SU-DHL-6 (cell line): Measurements from ENCODE around the gene ZFYVE1.
"Not testable (repeated sequence)": the region's sequence is repeated elsewhere in the genome, so short reads cannot be mapped to it uniquely, and the experiment has no call there.

ENCODE experiments used
- CTCF ChIP-seq: fragments of 200-600 bp; sonication (generic); IDR thresholded peaks from one replicate; pipeline ENCODE4 v1.5.1; 2017; ENCODE audit warnings: antibody characterized with exemption, mild to moderate bottlenecking, low read length, moderate library complexity; ENCODE audit not compliant: insufficient read depth, poor library complexity, severe bottlenecking
- EZH2phosphoT487 ChIP-seq: fragments of 200-600 bp; sonication (generic), shearing (Covaris generic); conservative IDR thresholded peaks from 2 replicates; pipeline ENCODE4 v1.6.1; 2018; ENCODE audit warnings: mild to moderate bottlenecking, antibody characterized with exemption, low read length, moderate library complexity, mixed read lengths

DNA sequence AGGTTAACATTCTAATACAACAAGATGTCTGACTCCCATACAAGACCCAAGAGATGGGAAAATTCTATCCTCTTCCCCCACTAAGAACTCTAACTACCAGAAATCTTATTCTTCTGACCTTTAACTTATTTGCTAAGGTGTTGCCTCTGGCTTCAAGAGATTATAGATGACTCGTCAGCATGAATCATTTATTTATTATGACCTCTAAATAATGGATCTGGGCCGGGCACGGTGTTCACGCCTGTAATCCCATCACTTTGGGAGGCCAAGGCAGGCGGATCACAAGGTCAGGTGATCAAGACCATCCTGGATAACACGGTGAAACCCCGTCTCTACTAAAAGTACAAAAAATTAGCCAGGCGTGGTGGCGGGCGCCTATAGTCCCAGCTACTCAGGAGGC lies 10.9 kb downstream of the ZFYVE1 start:
- TF ChIP-seq CTCF, EZH2phosphoT487: not testable (repeated sequence)
